GM13976 (cell line): ENCODE measurements around the gene SLC6A12.

Experiments used
- DNase-seq: peaks from one replicate; pipeline ENCODE4 v3.0.0; 2012; ENCODE audit warnings: low spot score
- in situ Hi-C: fragments of 300-500 bp; cut with MboI; formaldehyde crosslinking; loops from one replicate; pipeline ENCODE4 v1.12.0; 2022; ENCODE audit warnings: low sequenced_read_pairs, mixed read lengths, inconsistent platforms; ENCODE audit not compliant: unreplicated experiment
- TF ChIP-seq, protein P1 (sequence below): IDR thresholded peaks from 2 replicates; pipeline ENCODE4 v1.5.1; 2012; ENCODE audit warnings: borderline replicate concordance, mild to moderate bottlenecking; ENCODE audit not compliant: insufficient read depth; ENCODE audit errors: extremely low read depth, missing control alignments, control extremely low read depth

The SLC6A12 gene

GRCh38 chr12:148676-149416 is 65.1 kb downstream of the SLC6A12 start:
- in situ Hi-C loops, result no loop called here
- DNase-seq, result no peak
- TF ChIP-seq, protein P1, sequence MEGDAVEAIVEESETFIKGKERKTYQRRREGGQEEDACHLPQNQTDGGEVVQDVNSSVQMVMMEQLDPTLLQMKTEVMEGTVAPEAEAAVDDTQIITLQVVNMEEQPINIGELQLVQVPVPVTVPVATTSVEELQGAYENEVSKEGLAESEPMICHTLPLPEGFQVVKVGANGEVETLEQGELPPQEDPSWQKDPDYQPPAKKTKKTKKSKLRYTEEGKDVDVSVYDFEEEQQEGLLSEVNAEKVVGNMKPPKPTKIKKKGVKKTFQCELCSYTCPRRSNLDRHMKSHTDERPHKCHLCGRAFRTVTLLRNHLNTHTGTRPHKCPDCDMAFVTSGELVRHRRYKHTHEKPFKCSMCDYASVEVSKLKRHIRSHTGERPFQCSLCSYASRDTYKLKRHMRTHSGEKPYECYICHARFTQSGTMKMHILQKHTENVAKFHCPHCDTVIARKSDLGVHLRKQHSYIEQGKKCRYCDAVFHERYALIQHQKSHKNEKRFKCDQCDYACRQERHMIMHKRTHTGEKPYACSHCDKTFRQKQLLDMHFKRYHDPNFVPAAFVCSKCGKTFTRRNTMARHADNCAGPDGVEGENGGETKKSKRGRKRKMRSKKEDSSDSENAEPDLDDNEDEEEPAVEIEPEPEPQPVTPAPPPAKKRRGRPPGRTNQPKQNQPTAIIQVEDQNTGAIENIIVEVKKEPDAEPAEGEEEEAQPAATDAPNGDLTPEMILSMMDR, result no peak

DNA sequence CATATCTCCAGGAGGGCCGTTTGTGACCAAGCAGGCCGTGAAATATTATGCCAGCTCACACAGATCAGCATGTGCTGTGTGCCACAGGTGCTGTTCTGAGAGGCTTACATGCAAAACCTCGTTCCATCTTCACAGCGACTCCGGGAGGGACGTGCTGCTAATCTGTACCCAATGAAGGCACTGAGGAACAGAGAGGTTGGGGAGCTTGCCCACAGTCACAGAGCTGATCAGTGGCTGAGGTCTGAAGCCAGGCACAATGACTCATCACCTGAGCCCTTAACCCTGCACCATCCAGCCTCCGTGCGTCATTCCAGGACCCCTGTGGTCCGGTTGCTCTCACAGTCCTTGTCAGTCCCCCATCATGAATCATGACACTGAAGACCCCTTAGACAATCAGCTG is 66.7 kb downstream of the SLC6A12 start:
- in situ Hi-C loops, result no loop called here
- DNase-seq, result no peak
- TF ChIP-seq, protein P1, result no peak

GRCh38 chr12:145369-145960 is 68.5 kb downstream of the SLC6A12 start:
- DNase-seq, result no peak
- in situ Hi-C loops, result no loop called here
- TF ChIP-seq, protein P1, result no peak

- TF ChIP-seq, protein P1, result no peak
- no peak for DNase-seq
- in situ Hi-C loops, result no loop called here
Observed at GRCh38 chr12:144650-145284, 69.2 kb downstream of the SLC6A12 start.

DNA sequence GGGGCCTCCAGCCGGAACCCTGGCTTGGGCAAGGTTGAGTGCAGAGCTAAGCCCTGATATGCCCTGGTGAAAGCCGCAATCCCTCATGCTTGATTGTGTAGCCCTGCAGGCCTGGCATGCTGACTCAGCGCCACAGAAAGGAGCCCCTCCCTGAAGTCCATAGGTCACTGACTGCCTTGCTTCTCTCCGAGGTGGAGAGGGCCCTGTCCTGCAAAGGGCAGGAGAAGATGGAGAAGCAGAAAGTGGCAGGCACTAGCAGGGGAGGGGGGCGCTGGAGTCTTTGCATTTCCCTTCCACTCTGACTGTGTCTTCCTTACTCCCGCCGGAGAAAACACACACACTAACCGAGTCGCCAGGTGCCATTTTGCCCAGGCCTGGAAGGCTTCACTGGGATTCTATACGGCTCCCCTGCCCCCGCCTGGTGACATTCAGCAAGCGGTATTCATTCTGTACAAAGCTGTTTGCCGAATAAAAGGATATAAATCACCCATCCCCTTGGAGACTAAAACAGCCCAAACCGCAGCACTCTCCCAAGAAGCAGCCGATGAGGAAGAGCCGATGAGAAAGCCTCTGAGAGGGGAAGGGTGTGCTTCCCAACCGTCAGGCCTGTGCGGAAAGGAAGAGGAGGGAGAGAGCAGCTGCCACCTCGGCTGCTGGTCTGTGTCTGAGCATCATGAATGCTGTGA is 69.8 kb downstream of the SLC6A12 start:
- no peak for DNase-seq
- in situ Hi-C loops, result no loop called here
- TF ChIP-seq, protein P1, result no peak

GRCh38 chr12:140162-140561 is 73.8 kb downstream of the SLC6A12 start:
- no peak for DNase-seq
- TF ChIP-seq, protein P1, result no peak
- in situ Hi-C loops, result no loop called here
